Lung (tissue), 16 donors: ENCODE measurements around the gene GALR1. TPM values are rescaled to one million over a fixed set of nuclear protein-coding genes. Genes with fewer than 3 reads are reported as not detected.

Source experiments
- ATAC-seq: fragments of 200-7000 bp; cut with Tn5 transposase; one replicate; pipeline ENCODE4 v1.9.1; 2020; ENCODE audit warnings: moderate number of reproducible peaks; ENCODE audit not compliant: insufficient read depth, low FRiP score
- DNase-seq, 3 donors: peaks; one replicate each; pipeline ENCODE4 v3.0.0-alpha.2; 2013 to 2017
- H3K27ac ChIP-seq, 2 donors: one replicate each; pipeline ENCODE4 v1.5.1; 2013; ENCODE audit warnings: mild to moderate bottlenecking in 2 of 2, moderate library complexity in 2 of 2, control low read depth in 1 of 2, inconsistent platforms in 1 of 2, low read depth in 1 of 2, low read length in 1 of 2
- H3K27me3 ChIP-seq, 3 donors: one replicate each; pipeline ENCODE4 v1.5.1; 2013; ENCODE audit warnings: low read length in 2 of 3; ENCODE audit not compliant: control insufficient read depth in 3 of 3, insufficient read depth in 3 of 3
- H3K36me3 ChIP-seq, 4 donors: one replicate each; pipeline ENCODE4 v1.5.1; 2013; ENCODE audit warnings: low read length in 4 of 4, mild to moderate bottlenecking in 1 of 4, moderate library complexity in 1 of 4; ENCODE audit not compliant: control insufficient read depth in 4 of 4, insufficient read depth in 4 of 4
- H3K4me1 ChIP-seq, 5 donors: one replicate each; pipeline ENCODE4 v1.5.1; 2013; ENCODE audit warnings: low read length in 5 of 5, mild to moderate bottlenecking in 2 of 5, moderate library complexity in 1 of 5; ENCODE audit not compliant: control insufficient read depth in 5 of 5, insufficient read depth in 5 of 5
- H3K4me3 ChIP-seq: one replicate; pipeline ENCODE4 v1.5.1; 2013; ENCODE audit warnings: mild to moderate bottlenecking, control low read depth, moderate library complexity
- H3K9ac ChIP-seq, 2 donors: one replicate each; pipeline ENCODE4 v1.5.1; 2013; ENCODE audit warnings: low read length in 2 of 2, control low read depth in 1 of 2; ENCODE audit not compliant: insufficient read depth in 1 of 2
- H3K9me3 ChIP-seq, 4 donors: one replicate each; pipeline ENCODE4 v1.5.1; 2013; ENCODE audit warnings: low read length in 3 of 4, mild to moderate bottlenecking in 1 of 4, moderate library complexity in 1 of 4; ENCODE audit not compliant: control insufficient read depth in 4 of 4, insufficient read depth in 3 of 4
- WGBS, 2 donors: extraction: QIAGEN DNeasy Blood & Tissue Kit; methylation state at CpG; one replicate each; pipeline ENCODE4 v1.1.7; 2013; 5-methylcytosine and 5-hydroxymethylcytosine counted together
- long read RNA-seq, 5 donors: transcript quantifications; one replicate each; lab custom pipeline, GENCODE V29; 2026
- polyA plus RNA-seq, 2 donors: library from polyadenylated mRNA; stranded (reverse); fragments of 200-250 nt; gene quantifications; one replicate each; pipeline ENCODE4 v1.2.1, GENCODE V29; 2013
- total RNA-seq, 2 donors: library from RNA; depleted of rRNA in 1 of 2; stranded (reverse); fragments of >200 nt in 1 of 2; gene quantifications; one replicate each; pipeline ENCODE4 v1.2.1, GENCODE V29; 2014 to 2021
- TF ChIP-seq, protein P1 (sequence below): IDR thresholded peaks from 2 replicates; pipeline ENCODE4 v1.5.1; 2012; ENCODE audit warnings: mild to moderate bottlenecking; ENCODE audit errors: control extremely low read depth, extremely low read depth
- donor health status: control.
- donor health status: control.
- donor health status: Bipolar disorder and iron deficiency.
- donor health status: healthy.
- donor health status: DM: yes; HTN: yes; CAD: no.

The GALR1 gene, protein sequence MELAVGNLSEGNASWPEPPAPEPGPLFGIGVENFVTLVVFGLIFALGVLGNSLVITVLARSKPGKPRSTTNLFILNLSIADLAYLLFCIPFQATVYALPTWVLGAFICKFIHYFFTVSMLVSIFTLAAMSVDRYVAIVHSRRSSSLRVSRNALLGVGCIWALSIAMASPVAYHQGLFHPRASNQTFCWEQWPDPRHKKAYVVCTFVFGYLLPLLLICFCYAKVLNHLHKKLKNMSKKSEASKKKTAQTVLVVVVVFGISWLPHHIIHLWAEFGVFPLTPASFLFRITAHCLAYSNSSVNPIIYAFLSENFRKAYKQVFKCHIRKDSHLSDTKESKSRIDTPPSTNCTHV
- under 1 TPM in 1 of 2 donors, not detected in 1; 0.03 TPM for total RNA-seq
- polyA plus RNA-seq, result under 1 TPM in 1 of 2 donors, not detected in 1; under 0.01 TPM
- long read RNA-seq, donor 1, result 0 reads
- long read RNA-seq, donor 2, result 0 reads
- long read RNA-seq, donor 3, result 0 reads
- long read RNA-seq, donor 4, result 0 reads
- long read RNA-seq, donor 5, result 0 reads

DNA sequence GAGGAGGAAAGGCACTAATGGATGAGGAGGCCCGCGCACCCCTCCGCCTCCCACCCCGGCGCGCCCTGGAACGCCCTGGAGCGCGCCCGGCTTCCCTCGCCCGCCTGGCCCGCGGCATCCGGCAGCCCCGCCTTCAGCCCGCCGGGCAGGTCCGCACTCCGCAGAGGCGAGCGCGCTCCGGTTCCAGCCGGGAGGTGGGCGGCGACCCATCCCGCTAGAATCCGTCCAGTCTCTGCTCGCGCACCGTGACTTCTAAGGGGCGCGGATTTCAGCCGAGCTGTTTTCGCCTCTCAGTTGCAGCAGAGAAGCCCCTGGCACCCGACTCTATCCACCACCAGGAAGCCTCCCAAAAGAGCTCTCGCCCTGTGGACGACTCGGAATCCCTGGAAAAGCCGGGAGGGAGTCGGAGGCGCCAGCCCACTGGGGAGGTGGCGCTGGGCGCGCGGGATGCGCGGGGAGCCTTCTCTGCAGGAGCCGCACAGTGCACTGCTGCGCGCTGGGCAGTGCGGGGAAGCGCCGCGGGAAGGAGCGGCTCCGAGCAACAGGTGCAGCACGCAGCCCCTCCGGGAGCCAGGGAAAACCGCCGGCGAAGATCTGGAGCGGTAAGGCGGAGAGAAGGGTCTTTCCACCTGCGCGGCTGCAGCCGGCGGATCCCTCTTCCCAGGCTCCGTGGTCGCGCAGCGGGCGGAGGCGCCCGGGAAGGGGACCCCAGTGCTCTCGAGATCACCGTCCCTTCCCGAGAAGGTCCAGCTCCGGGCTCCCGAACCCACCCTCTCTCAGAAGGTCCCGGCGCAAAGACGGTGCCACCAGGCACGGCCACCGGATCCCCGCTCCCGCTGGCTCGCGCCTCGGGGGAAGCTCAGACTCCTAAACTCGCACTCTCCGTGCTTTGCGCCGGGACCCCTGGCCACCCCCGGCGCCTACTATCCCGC lies at the start of gene GALR1:
TSS of gene GALR1 (plus strand) at position 280 of the 932 bp plus-strand sequence. CDS start 701 bp downstream, outside the sequence.
- Histone ChIP-seq H3K27me3 (peaks cover 33 to 46% (median 39%) of the 10 kb centered on the region in 3 donors), H3K4me1 (peaks cover 0 to 16% (median 0%) of the 10 kb centered on the region in 5 donors), H3K36me3 (no peaks in the 10 kb centered on the region), H3K9me3 (peaks cover 0 to 8% (median 3%) of the 10 kb centered on the region in 4 donors), H3K4me3 (no peak within 1 kb of the TSS), H3K27ac (no peak within 1 kb of the TSS), H3K9ac (no peak within 1 kb of the TSS)
- peak in 1 of 3 donors; percentile 10 for DNase-seq
- 1 to 2% methylated on average over 80 to 98 of the region's 98 CpGs for WGBS, 2 donors
- TF ChIP-seq, protein P1, sequence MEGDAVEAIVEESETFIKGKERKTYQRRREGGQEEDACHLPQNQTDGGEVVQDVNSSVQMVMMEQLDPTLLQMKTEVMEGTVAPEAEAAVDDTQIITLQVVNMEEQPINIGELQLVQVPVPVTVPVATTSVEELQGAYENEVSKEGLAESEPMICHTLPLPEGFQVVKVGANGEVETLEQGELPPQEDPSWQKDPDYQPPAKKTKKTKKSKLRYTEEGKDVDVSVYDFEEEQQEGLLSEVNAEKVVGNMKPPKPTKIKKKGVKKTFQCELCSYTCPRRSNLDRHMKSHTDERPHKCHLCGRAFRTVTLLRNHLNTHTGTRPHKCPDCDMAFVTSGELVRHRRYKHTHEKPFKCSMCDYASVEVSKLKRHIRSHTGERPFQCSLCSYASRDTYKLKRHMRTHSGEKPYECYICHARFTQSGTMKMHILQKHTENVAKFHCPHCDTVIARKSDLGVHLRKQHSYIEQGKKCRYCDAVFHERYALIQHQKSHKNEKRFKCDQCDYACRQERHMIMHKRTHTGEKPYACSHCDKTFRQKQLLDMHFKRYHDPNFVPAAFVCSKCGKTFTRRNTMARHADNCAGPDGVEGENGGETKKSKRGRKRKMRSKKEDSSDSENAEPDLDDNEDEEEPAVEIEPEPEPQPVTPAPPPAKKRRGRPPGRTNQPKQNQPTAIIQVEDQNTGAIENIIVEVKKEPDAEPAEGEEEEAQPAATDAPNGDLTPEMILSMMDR, result no peak
- ATAC-seq, result no peak

DNA sequence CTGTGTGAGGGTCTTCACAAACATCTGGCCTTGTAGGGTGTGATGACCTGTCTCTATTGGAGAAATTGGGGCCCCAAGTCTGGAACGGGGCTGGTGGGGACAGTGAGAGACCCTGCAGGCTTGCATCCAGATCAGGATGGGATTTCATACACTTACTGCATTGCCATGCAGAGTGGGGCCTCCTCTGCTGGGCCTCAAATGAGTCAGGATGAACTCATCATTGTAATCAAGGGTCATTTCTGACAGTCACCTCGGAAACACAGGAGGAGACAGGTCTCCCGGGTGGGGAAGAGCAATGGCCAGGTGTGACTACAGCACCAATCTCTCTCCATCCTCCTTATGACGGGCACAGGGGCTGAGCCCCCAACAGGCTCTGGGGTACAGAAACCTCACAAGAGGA lies 48.1 kb upstream of the GALR1 start:
- no peak overlapping the region for H3K4me3 ChIP-seq
- no peaks in the 10 kb centered on the region for H3K36me3 ChIP-seq
- H3K27me3 ChIP-seq, result no peaks in the 10 kb centered on the region
- TF ChIP-seq, protein P1, result no peak
- ATAC-seq (no peak), DNase-seq (no peak)
- WGBS, 2 donors, result 93 to 99% methylated on average over 4 of the region's 4 CpGs
- H3K9ac ChIP-seq, result no peak overlapping the region
- no peaks in the 10 kb centered on the region for H3K9me3 ChIP-seq
- H3K27ac ChIP-seq, result no peak overlapping the region
- H3K4me1 ChIP-seq, result no peaks in the 10 kb centered on the region

GRCh38 chr18:77202329-77202728 lies 47.3 kb upstream of the GALR1 start:
- no peaks in the 10 kb centered on the region for H3K36me3 ChIP-seq
- TF ChIP-seq, protein P1, result no peak

More at GRCh38 chr18:77202329-77202728, 47.3 kb upstream of the GALR1 start:
- Histone ChIP-seq H3K9me3 (no peaks in the 10 kb centered on the region), H3K27me3 (no peaks in the 10 kb centered on the region), H3K27ac (no peak overlapping the region), H3K9ac (no peak overlapping the region), H3K4me1 (peaks cover 0 to 2% (median 0%) of the 10 kb centered on the region in 5 donors), H3K4me3 (no peak overlapping the region)
- ATAC-seq, result no peak
- WGBS, 2 donors, result 92 to 94% methylated on average over 7 of the region's 7 CpGs
- no peak for DNase-seq
